ENCODE measurements around the gene SMNDC1. TPM values are rescaled to one million over a fixed set of nuclear protein-coding genes. Genes with fewer than 3 reads are reported as not detected.
"Not testable (repeated sequence)": the region's sequence is repeated elsewhere in the genome, so short reads cannot be mapped to it uniquely, and the experiment has no call there.

SMNDC1 gene
- total RNA-seq, 1 experiment from 2014 or later = 10.7 TPM

DNA sequence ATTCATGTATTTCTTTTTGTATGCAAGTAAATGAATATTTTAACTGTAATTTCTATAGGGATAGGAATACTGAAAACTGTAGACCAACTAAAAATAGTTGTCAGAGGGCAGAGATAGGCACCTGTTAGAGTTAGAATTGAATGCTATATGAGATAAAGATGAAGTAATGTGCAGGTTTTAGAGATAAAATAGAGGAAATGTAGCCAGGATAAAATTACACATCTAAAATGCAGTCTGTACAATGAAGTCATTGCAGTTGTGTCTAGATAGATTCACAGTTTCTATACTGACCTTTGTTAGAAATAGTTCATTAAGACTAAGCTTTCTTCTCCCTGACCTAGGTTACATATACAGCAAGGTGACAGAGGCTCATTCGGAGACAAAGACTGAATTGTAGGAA lies 46.2 kb downstream of the SMNDC1 start:
- no peak for DNase-seq (ENCODE audit: extremely low read depth, low read depth)

DNA sequence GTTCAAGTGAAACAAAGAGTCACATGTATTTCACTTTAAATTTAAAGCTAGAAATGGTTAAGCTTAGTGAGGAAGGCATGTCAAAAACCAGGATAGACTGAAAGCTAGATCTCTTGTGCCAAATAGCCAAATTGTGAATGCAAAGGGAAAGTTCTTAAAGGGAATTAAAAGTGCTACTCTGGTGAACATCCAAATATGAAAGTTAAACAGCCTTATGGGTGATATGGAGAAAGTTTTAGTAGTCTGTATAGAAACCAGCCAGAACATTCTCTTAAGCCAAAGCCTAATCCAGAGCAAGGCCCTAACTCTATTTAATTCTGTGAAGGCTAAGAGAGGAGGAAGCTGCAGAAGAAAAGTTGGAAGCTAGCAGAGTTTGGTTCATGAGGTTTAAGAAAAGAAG lies 50.3 kb downstream of the SMNDC1 start:
- no peak for DNase-seq (ENCODE audit: extremely low read depth, low read depth)

DNA sequence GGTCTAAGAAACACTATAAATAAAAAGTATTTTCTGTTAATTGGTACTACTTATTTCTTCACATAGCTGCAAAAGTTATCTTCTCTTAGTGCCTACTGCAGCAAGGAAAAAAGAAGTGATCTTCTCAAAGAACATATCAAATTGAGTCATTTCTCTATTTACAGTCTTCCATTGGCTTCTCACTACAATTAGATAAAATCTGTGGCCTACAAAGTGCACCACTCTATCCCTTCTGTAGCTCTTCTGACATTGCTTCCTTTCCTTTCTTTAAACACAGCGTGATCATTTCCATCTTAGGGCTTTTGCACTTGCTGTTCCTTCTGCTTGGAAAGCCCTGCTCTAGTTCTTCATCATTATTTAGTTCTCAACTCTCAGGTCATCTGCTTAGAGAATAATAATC lies 52.6 kb downstream of the SMNDC1 start:
- DNase-seq (ENCODE audit: extremely low read depth, low read depth) = no peak

DNA sequence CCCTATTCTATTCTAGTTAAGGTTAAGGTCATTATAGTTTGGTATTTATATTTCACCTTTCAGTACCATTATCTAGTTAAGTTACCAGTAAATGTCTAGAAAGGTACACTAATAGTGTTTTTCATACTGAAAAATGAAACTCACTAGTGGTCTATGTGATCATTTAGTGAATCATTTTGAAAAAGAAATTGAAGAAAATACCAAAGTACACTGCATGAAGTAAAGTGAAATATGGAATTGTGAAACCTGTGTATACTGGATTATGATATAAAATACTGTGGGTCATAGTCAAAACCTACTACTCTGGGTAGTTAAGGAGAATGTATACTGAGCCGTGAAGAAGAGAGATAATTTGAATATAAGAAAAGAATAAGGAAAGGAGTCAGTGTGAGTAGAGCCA lies 53.3 kb downstream of the SMNDC1 start:
- DNase-seq (ENCODE audit: extremely low read depth, low read depth) = not testable (repeated sequence)

GRCh38 chr10:110249489-110249888 lies 55.2 kb downstream of the SMNDC1 start:
- DNase-seq (ENCODE audit: extremely low read depth, low read depth) = not testable (repeated sequence)

DNA sequence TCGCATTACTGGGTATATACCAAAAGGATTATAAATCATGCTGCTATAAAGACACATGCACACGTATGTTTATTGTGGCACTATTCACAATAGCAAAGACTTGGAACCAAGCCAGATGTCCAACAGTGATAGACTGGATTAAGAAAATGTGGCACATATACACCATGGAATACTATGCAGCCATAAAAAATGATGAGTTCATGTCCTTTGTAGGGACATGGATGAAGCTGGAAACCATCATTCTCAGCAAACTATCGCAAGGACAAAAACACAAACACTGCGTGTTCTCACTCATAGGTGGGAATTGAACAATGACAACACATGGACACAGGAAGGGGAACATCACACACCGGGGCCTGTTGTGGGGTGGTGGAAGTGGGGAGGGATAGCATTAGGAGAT lies 56.9 kb downstream of the SMNDC1 start:
- DNase-seq (ENCODE audit: extremely low read depth, low read depth) = not testable (repeated sequence)

GRCh38 chr10:110244550-110244949 lies 60.2 kb downstream of the SMNDC1 start:
- DNase-seq (ENCODE audit: extremely low read depth, low read depth) = no peak

DNA sequence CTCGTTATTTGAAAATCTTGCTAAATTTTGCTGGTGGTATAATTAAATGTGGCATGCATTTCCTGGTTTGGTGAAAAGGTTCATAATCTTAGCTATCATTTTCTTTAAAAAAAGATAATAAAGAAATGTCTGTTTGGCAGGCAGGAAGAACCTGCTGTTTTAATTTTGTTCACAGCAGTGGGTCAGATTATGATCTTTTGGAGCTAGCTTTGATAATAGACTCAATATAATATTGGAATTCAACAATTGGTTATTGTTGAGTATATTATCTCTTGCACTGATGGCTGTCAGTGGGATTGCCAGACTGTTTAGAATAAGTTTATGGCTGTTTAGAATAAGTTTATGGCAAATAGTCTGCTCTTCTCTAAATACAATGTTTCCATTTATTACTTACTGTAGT lies 62.2 kb downstream of the SMNDC1 start:
- DNase-seq (ENCODE audit: extremely low read depth, low read depth) = no peak

DNA sequence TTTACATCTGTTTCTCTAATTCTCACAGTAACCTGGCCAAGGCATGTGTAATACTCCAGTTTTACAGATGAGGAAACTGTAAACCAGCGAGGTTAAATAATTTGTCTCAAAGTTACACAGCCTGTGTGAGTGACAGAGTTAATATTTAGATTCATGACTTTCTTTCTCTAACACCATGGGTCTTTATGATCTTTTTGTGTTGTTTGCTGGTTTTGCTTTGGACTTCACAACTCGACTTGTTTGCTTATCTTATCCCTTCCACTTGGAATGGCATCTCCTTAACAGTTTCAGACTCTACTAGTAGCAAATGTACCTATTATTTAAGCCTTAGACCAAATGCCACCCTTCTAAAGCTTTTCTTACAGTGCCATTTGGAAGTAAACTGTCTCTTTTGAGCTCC lies 62.9 kb downstream of the SMNDC1 start:
- no peak for DNase-seq (ENCODE audit: extremely low read depth, low read depth)

DNA sequence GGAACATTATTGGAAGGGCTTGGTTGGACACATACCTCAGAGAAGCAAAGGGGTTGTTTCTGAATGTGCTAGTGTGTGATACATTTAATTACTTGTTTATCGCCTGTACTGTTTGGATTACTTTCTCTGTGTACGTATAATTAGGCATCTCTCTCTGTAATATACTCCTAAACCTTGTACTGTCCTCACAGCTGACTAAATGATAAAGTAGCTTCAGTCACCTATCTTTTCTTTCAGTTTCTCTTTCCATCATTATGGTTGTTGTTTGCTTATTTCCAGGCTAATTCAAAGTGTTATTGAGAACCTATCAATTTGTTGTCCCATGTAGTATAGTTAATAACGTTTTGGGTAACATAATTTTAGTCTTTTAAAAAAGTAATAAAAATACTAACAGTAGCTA lies 63.3 kb downstream of the SMNDC1 start:
- no peak for DNase-seq (ENCODE audit: extremely low read depth, low read depth)

Other genes starting within 250 kb of the SMNDC1 start
- gene MXI1, start 97.3 kb downstream of the SMNDC1 start, total RNA-seq (2014; rRNA removed; shearing (Covaris generic)) = 34.3 and 34.8 TPM in 2 replicates
- 73.6 and 74.9 TPM in 2 replicates for gene DUSP5, start 193.0 kb upstream of the SMNDC1 start, total RNA-seq (2014; rRNA removed; shearing (Covaris generic))